HCT116 (cell line): Measurements from ENCODE around the gene ACTRT2. TPM values are rescaled to one million over a fixed set of nuclear protein-coding genes. Genes with fewer than 3 reads are reported as not detected.

ENCODE experiments used
- ATAC-seq: fragments of 200-7000 bp; cut with Tn5 transposase; 2 replicates; pipeline ENCODE4 v1.9.1; 2020; ENCODE audit warnings: mild to moderate bottlenecking, moderate library complexity
- BruUV-seq: library from RNA; stranded (reverse); fragments of 400-500 nt; replicated peaks from 2 replicates; lab custom pipeline; 2021; lab: Mats Ljungman, UMichigan
- CTCF ChIA-PET: fragments of 300-600 bp; sonication (Branson Sonifier 250); formaldehyde crosslinking; loops from one replicate; lab custom pipeline; 2021; ENCODE audit warnings: antibody characterized with exemption; lab: Charles Lee
- POLR2A ChIA-PET: fragments of 300-600, 350-600 bp; sonication (Branson Sonifier 250); formaldehyde crosslinking; loops from one replicate; lab custom pipeline; 2021; ENCODE audit warnings: antibody characterized with exemption; lab: Charles Lee
- RAD21 ChIA-PET, 2 experiments: fragments of 300-600 bp; sonication (Branson Sonifier 250); formaldehyde crosslinking; loops; one replicate each; lab custom pipeline; 2023; ENCODE audit warnings: low total read pairs in 2 of 2; ENCODE audit not compliant: uncharacterized antibody in 2 of 2, unreplicated experiment in 2 of 2, low non-redundant PET in 1 of 2; lab: Charles Lee
- DNase-seq: peaks from one replicate; pipeline ENCODE4 v3.0.0-alpha.2; 2010; ENCODE audit warnings: low read depth, low spot score
- H2AFZ ChIP-seq: fragments of 200-600 bp; shearing (Covaris generic), sonication (generic); 2 replicates; pipeline ENCODE4 v1.6.1; 2017; ENCODE audit warnings: low read depth, mixed run types, mixed read lengths, antibody characterized with exemption, low read length; ENCODE audit not compliant: poor library complexity, severe bottlenecking
- H3K27ac ChIP-seq: 2 replicates; pipeline ENCODE4 v1.5.1; 2012; ENCODE audit warnings: low read depth, low read length
- H3K27me3 ChIP-seq: fragments of 200-600 bp; sonication (generic); 2 replicates; pipeline ENCODE4 v1.6.1; 2016; ENCODE audit warnings: mixed run types, low read length, mixed read lengths; ENCODE audit not compliant: insufficient read depth
- H3K36me3 ChIP-seq, 2 experiments: fragments of 200-500 bp in 1 of 2; fragments of 200-600 bp in 1 of 2; sonication (Bioruptor generic) in 1 of 2; sonication (generic) in 1 of 2; 2 replicates each; pipeline versions ENCODE4 v1.5.1 to v1.6.1; 2014 to 2016; ENCODE audit warnings: low read length in 2 of 2, inconsistent platforms in 1 of 2, mixed read lengths in 1 of 2, mixed run types in 1 of 2; ENCODE audit not compliant: insufficient read depth in 2 of 2, control insufficient read depth in 1 of 2
- H3K4me1 ChIP-seq, 2 experiments: fragments of 200-600 bp in 1 of 2; sonication (generic) in 1 of 2; 2 replicates each; pipeline versions ENCODE4 v1.5.1 to v1.6.1; 2012 to 2017; ENCODE audit warnings: low read length in 2 of 2, inconsistent platforms in 1 of 2, mild to moderate bottlenecking in 1 of 2, mixed read lengths in 1 of 2, mixed run types in 1 of 2, moderate library complexity in 1 of 2; ENCODE audit not compliant: insufficient read depth in 2 of 2, control insufficient read depth in 1 of 2
- H3K4me2 ChIP-seq: fragments of 200-600 bp; sonication (generic); 2 replicates; pipeline ENCODE4 v1.6.1; 2017; ENCODE audit warnings: mixed run types, low read length, mixed read lengths
- H3K4me3 ChIP-seq, 2 experiments: fragments of 200-600 bp in 1 of 2; sonication (generic) in 1 of 2; replicated peaks in 1 of 2; 2 replicates each; pipeline ENCODE4 v1.5.1; 2011 to 2016; ENCODE audit warnings: low read length in 2 of 2, control low read depth in 1 of 2, low read depth in 1 of 2, mild to moderate bottlenecking in 1 of 2, mixed read lengths in 1 of 2, mixed run types in 1 of 2
- H3K79me2 ChIP-seq: fragments of 200-600 bp; sonication (generic); 2 replicates; pipeline ENCODE4 v1.6.1; 2017; ENCODE audit warnings: mild to moderate bottlenecking, mixed run types, low read length, moderate library complexity, mixed read lengths; ENCODE audit not compliant: insufficient read depth
- H3K9ac ChIP-seq: fragments of 200-600 bp; sonication (generic); 2 replicates; pipeline ENCODE4 v1.6.1; 2016; ENCODE audit warnings: low read length, mixed read lengths
- H3K9me2 ChIP-seq: fragments of 200-600 bp; sonication (generic), shearing (Covaris generic); 2 replicates; pipeline ENCODE4 v1.6.1; 2017; ENCODE audit warnings: mixed run types, mild to moderate bottlenecking, moderate library complexity; ENCODE audit not compliant: insufficient read depth
- H3K9me3 ChIP-seq, 2 experiments: fragments of 200-500 bp in 1 of 2; fragments of 200-600 bp in 1 of 2; sonication (Bioruptor generic) in 1 of 2; sonication (generic) in 1 of 2; 2 replicates each; pipeline ENCODE4 v1.6.1; 2014 to 2017; ENCODE audit warnings: low read length in 2 of 2, mixed read lengths in 2 of 2, inconsistent platforms in 1 of 2, low read depth in 1 of 2, mild to moderate bottlenecking in 1 of 2, mixed run types in 1 of 2, moderate library complexity in 1 of 2; ENCODE audit not compliant: control insufficient read depth in 1 of 2, insufficient read depth in 1 of 2
- H4K20me1 ChIP-seq: fragments of 200-600 bp; sonication (generic), shearing (Covaris generic); 2 replicates; pipeline ENCODE4 v1.6.1; 2017; ENCODE audit warnings: mixed run types, mild to moderate bottlenecking, moderate library complexity; ENCODE audit not compliant: insufficient read depth
- POLR2AphosphoS5 ChIP-seq: IDR thresholded peaks from 2 replicates; pipeline ENCODE4 v1.6.1; 2011; ENCODE audit warnings: mild to moderate bottlenecking, low read depth, low read length, moderate library complexity
- YY1 ChIP-seq: IDR thresholded peaks from 2 replicates; pipeline ENCODE4 v1.6.1; 2011; ENCODE audit warnings: low read length, low read depth, moderate library complexity, mild to moderate bottlenecking; ENCODE audit not compliant: insufficient replicate concordance; ENCODE audit errors: extremely low read depth
- ZNF274 ChIP-seq: fragments of 200-500 bp; sonication (Bioruptor generic); IDR thresholded peaks from 2 replicates; pipeline ENCODE4 v1.6.1; 2014; ENCODE audit warnings: mild to moderate bottlenecking, low read depth, low read length, inconsistent platforms
- intact Hi-C: fragments of 100-400 bp; cut with micrococcal nuclease; formaldehyde crosslinking; loops from 2 replicates; pipeline ENCODE4 v1.10.0; 2022
- total RNA-seq: library from RNA; stranded (reverse); gene quantifications from one replicate; pipeline ENCODE4 v1.2.1, GENCODE V29; 2021; ENCODE audit not compliant: unreplicated experiment
- TF ChIP-seq, protein P1 (sequence below): IDR thresholded peaks from 2 replicates; pipeline ENCODE4 v1.6.1; 2012
- TF ChIP-seq, protein P2 (sequence below), 3 experiments: fragments of 200-600 bp in 1 of 3; sonication (generic) in 1 of 3; IDR thresholded peaks in 2 of 3; conservative IDR thresholded peaks in 1 of 3; 2 replicates each; pipeline ENCODE4 v1.5.1; 2012 to 2017; ENCODE audit warnings: low read depth in 2 of 3, low read length in 2 of 3, antibody characterized with exemption in 1 of 3, borderline replicate concordance in 1 of 3, control low read depth in 1 of 3, mild to moderate bottlenecking in 1 of 3, mixed read lengths in 1 of 3, mixed run types in 1 of 3, moderate library complexity in 1 of 3; ENCODE audit not compliant: insufficient read depth in 1 of 3

ACTRT2 gene
- total RNA-seq, 1 experiment from 2014 or later = not detected

DNA sequence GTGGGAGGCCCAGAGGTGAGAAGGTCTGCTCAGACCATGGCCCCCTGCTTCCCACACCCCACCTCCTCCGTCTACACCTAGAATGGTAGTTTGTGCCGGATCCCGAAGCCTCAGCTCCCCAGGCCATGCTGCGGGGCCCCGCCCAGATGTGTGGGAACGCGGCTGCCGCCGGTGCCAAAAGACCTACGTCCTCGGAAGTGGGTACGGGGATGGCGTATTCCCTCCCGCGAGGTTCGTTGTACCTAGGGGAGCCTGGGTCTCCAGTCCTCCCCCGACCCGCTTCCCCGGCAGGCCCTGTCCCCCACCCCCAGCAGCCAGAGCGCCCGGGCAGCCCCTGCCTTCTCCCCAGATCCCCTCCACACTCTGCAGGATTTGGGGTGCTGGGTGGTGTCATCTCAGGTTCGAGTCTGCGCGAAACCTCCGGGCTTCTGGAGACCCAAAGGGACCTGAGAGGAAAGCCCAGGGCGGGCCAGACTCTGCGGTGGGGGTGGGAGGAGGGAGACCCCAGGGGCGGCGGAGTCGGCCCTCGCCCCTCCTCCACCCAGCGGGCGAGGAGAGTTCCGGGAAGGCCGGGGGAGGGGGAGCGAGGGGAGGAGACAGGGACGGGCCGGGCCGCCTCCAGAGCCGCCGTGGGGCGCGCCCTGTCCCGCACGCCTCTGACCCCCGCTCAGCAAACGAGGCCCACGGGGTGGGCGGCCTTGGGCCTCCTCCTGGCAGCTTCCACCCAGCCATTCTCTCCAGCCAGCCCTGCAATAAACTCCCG, 41.5 kb downstream of the ACTRT2 start:
- TF ChIP-seq, protein P1, sequence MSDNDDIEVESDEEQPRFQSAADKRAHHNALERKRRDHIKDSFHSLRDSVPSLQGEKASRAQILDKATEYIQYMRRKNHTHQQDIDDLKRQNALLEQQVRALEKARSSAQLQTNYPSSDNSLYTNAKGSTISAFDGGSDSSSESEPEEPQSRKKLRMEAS = no peak
- TF ChIP-seq ZNF274 = no peak
- TF ChIP-seq YY1 = no peak
- no peak for TF ChIP-seq POLR2AphosphoS5
- TF ChIP-seq, protein P2, sequence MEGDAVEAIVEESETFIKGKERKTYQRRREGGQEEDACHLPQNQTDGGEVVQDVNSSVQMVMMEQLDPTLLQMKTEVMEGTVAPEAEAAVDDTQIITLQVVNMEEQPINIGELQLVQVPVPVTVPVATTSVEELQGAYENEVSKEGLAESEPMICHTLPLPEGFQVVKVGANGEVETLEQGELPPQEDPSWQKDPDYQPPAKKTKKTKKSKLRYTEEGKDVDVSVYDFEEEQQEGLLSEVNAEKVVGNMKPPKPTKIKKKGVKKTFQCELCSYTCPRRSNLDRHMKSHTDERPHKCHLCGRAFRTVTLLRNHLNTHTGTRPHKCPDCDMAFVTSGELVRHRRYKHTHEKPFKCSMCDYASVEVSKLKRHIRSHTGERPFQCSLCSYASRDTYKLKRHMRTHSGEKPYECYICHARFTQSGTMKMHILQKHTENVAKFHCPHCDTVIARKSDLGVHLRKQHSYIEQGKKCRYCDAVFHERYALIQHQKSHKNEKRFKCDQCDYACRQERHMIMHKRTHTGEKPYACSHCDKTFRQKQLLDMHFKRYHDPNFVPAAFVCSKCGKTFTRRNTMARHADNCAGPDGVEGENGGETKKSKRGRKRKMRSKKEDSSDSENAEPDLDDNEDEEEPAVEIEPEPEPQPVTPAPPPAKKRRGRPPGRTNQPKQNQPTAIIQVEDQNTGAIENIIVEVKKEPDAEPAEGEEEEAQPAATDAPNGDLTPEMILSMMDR (IDR thresholded peaks at IDR 0.05 in 2 of 3, conservative IDR thresholded peaks at IDR 0.05 in 1 of 3; ENCODE audit: borderline replicate concordance in 1 of 3, insufficient read depth in 1 of 3, low read depth in 2 of 3, low read length in 2 of 3) = no peak
- TF ChIP-seq, all 23 proteins: peak for 0
- Histone ChIP-seq H3K36me3 (no peaks in the 10 kb centered on the region), H3K79me2 (no peaks in the 10 kb centered on the region), H3K4me1 (no peaks in the 10 kb centered on the region), H3K9me2 (no peaks in the 10 kb centered on the region), H3K4me3 (no peak overlapping the region), H2AFZ (no peak overlapping the region), H3K9ac (no peak overlapping the region), H3K9me3 (no peaks in the 10 kb centered on the region), H3K4me2 (no peak overlapping the region), H4K20me1 (no peaks in the 10 kb centered on the region), H3K27me3 (no peaks in the 10 kb centered on the region; the same call in 1 of the 2 replicates), H3K27ac (no peak overlapping the region)
- CTCF ChIA-PET = no interaction called here
- intact Hi-C loops = no loop called here
- BruUV-seq = no TSS peak
- RAD21 ChIA-PET = no interaction called here
- POLR2A ChIA-PET = no interaction called here
- DNase-seq (no peak), ATAC-seq (no peak)
